Hepatocyte (in vitro differentiated cells): Measurements from ENCODE around the gene CSMD2.

Experiments
- EZH2 ChIP-seq: fragments of 200-600 bp; sonication (generic); IDR thresholded peaks from 2 replicates; pipeline ENCODE4 v1.6.1; 2016; ENCODE audit warnings: antibody characterized with exemption, mild to moderate bottlenecking, borderline replicate concordance
- EZH2phosphoT487 ChIP-seq: fragments of 200-600 bp; sonication (generic); IDR thresholded peaks from one replicate; pipeline ENCODE4 v1.6.1; 2018; ENCODE audit warnings: antibody characterized with exemption, mild to moderate bottlenecking, low read depth, moderate library complexity; ENCODE audit not compliant: unreplicated experiment, severe bottlenecking
- TF ChIP-seq, protein P1 (sequence below): fragments of 200-600 bp; sonication (generic); IDR thresholded peaks from 2 replicates; pipeline ENCODE4 v1.5.1; 2016; ENCODE audit warnings: antibody characterized with exemption, mild to moderate bottlenecking; ENCODE audit not compliant: poor library complexity

DNA sequence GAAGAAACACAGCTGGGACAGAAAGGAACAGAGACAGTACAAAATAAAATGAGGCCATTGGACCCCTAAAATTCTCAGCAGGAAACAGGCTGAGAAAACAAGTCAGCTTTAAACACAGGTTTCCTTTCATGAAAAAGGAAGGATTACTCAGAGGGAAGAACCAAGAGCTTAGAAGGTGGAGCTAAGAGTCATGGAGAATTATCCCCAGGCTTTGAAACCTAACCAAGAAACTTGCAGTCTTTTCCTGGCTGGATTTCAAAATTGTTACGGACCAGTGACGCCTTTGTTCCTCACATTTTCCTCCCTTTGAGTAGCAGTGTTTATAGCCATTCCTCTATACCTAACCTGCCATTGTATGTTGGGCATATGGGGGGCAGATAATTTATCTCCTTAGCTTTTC, 292.3 kb downstream of the CSMD2 start:
- TF ChIP-seq, protein P1, sequence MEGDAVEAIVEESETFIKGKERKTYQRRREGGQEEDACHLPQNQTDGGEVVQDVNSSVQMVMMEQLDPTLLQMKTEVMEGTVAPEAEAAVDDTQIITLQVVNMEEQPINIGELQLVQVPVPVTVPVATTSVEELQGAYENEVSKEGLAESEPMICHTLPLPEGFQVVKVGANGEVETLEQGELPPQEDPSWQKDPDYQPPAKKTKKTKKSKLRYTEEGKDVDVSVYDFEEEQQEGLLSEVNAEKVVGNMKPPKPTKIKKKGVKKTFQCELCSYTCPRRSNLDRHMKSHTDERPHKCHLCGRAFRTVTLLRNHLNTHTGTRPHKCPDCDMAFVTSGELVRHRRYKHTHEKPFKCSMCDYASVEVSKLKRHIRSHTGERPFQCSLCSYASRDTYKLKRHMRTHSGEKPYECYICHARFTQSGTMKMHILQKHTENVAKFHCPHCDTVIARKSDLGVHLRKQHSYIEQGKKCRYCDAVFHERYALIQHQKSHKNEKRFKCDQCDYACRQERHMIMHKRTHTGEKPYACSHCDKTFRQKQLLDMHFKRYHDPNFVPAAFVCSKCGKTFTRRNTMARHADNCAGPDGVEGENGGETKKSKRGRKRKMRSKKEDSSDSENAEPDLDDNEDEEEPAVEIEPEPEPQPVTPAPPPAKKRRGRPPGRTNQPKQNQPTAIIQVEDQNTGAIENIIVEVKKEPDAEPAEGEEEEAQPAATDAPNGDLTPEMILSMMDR = no peak
- TF ChIP-seq EZH2 (no peak), EZH2phosphoT487 (no peak)
